Smooth muscle cell of the pulmonary artery (primary cell): Measurements from ENCODE around the gene SCN10A. TPM values are rescaled to one million over a fixed set of nuclear protein-coding genes. Genes with fewer than 3 reads are reported as not detected.

Experiments
- total RNA-seq: library from RNA; depleted of rRNA; stranded (reverse); fragments of >200 nt; gene quantifications from 2 replicates; pipeline ENCODE4 v1.2.3, GENCODE V29; 2014

SCN10A gene
- total RNA-seq = under 0.01 TPM in 1 of 2 replicates, not detected in the other

GRCh38 chr3:38816026-38816425, at the start of gene SCN10A:
SCN10A (minus strand) TSS chr3:38816217; CDS start chr3:38794010, 22,207 bp downstream.

GRCh38 chr3:38649500-38650247, 166.3 kb downstream of the SCN10A start, which contains the start of gene SCN5A:
SCN5A (minus strand) TSS chr3:38649687; CDS start chr3:38633307, 16,380 bp downstream.

Other genes with a start within 250 kb of the SCN10A start
- 0.23 and 0.72 TPM in 2 replicates for gene SCN5A, start 166.5 kb downstream of the SCN10A start, total RNA-seq
- under 0.01 TPM in 1 of 2 replicates, not detected in the other for gene SCN11A, start 235.7 kb upstream of the SCN10A start, total RNA-seq
- gene WDR48, start 235.8 kb upstream of the SCN10A start, total RNA-seq = 33.6 and 46.4 TPM in 2 replicates